ENCODE measurements around the gene POSTN.

Gene POSTN

DNA sequence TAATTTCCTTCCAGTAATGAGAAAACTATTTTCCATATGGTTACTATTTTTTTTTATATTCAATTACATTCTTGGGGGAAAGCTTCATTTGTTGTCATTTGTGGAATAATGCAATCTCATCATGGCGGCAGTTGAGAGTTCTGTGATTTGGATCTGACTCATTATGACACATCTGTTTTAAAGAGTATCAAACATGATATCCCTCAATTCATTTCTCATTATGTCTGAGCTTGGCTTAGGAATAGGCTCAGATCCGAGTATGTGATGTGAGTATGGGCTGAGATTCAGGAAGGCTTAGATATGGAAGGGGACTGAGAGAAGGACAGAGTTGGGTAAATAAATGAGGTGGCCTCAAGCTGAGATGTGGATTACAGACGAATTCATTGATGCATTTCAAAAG lies 64.4 kb downstream of the POSTN start:
- no peak for DNase-seq
- in situ Hi-C loops (cut with MboI; ENCODE audit: low pct_unique_long_range_greater_than_20kb, low sequenced_read_pairs): no loop called here

DNA sequence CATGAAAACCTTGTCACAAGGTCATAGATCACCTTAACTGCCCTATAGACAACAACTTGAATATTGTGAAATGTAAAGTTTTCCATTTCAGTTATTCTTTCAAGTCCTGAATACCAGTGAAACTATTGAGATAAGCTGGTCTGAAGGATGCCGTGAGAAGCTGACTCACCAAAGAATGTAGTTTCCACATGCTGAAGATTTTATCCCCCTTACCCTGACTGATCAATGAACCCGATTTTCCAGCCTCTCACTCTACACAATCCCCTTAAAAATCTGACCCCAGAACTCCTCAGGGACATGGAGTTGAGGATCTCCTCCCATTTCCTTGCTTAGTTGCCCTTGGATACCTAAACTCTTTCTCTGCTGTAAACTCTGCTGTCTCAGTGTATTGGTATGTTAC lies 67.5 kb downstream of the POSTN start:
- no peak for DNase-seq
- in situ Hi-C loops (cut with MboI; ENCODE audit: low pct_unique_long_range_greater_than_20kb, low sequenced_read_pairs): no loop called here

DNA sequence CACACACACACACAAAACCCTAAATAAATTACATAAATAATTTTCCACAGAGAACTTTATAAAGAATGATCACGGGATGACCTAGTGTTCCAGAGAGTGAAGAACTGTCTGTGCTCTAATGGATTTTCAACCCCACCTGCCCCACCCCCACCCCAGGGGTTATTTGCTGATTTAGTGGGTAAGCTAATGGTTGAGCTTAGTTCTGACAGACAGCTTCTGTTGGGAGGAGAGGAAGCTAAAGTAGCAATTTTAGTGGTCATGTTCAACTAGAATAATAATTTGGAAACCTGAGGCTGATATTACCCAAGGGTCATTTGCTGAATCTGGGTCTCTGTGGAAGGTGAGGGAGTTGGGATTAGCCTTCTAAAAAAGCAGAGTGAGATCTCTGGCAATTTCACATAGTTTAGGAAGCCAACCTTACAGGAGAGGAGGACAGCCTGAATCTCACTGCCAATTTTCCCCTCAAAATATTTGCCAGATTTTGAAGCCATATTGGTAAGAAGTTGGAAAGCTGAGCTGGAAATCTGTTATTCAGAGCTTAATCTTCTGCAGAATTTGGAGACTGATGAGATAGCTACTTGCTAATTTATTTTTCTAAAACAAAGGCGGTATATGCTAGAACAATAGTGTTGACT lies 68.7 kb downstream of the POSTN start:
- DNase-seq: no peak
- in situ Hi-C loops (cut with MboI; ENCODE audit: low pct_unique_long_range_greater_than_20kb, low sequenced_read_pairs): no loop called here

DNA sequence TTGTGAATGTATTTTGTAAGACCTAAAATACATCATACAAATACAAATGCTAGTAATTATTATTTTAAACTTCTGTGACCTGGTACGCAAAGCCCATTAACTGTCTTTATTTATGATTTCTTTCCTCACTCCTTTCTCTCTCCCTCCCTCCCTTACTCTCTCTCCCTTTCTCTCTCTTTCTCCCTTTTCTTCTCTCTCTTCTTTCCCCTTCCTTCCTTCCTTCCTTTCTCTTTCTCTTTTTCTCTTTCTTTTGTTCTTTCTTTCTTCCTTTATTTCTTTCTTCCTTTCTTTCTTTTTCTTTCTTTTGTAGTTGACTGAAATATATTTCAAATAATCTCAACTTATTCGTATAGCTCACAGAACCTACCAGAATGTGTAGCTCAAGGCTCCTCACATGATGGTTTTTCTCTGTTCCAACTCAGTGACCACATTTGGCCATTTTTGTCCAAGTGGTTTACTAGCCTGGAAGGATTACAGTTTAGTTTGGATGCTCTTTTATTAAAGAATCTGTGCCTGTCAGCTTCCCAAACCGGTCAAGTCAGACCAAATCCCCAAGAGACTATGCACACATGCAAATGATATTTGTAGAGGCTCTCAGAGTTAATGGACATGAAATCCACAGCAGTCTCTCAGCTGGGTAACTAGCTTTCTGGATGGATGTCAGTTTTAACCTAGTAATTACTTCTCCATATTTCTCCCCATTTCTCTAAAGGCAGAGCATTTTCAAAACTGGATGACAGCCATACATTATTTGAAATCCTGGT lies 71.7 kb downstream of the POSTN start:
- in situ Hi-C loops (cut with MboI; ENCODE audit: low pct_unique_long_range_greater_than_20kb, low sequenced_read_pairs): no loop called here
- DNase-seq: no peak

DNA sequence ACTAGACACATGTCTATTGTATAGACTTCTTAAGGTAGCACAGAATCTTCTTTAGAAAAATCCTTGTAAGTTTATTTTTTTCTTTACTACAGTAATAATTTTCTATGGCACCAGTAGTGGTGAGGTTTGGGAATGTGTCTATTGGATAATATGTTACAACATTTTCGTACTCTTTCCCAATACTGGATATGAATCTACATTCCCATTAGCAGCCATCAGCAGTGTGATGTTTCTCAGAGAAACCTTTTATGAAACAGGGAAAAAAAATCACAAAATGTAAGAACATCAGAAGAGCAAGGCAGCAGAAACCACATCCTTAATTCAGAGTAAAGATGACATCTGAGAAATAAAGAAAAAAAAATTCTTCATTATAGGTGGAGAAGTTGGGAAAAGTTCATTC lies 83.3 kb downstream of the POSTN start:
- in situ Hi-C loops (cut with MboI; ENCODE audit: low pct_unique_long_range_greater_than_20kb, low sequenced_read_pairs): no loop called here
- DNase-seq: no peak

Measured in KBM-7 (cell line).